HepG2 (cell line): ENCODE results near the gene IMMP1L. TPM values are rescaled to one million over a fixed set of nuclear protein-coding genes. Genes with fewer than 3 reads are reported as not detected.

ENCODE experiments used
- BORCS8-MEF2B ChIP-seq: sonication (generic); formaldehyde crosslinking; IDR thresholded peaks from 2 replicates; pipeline ENCODE4 v1.8.0; 2022; ENCODE audit warnings: mild to moderate bottlenecking, missing genetic modification reagents
- FOXM1 ChIP-seq: sonication (generic); formaldehyde crosslinking; IDR thresholded peaks from 2 replicates; pipeline ENCODE4 v1.5.0; 2020; ENCODE audit warnings: missing genetic modification reagents
- GLI4 ChIP-seq: sonication (generic); formaldehyde crosslinking; IDR thresholded peaks from 2 replicates; pipeline ENCODE4 v1.5.1; 2020; ENCODE audit warnings: missing genetic modification reagents, mild to moderate bottlenecking, moderate library complexity, borderline replicate concordance
- HNRNPLL ChIP-seq: fragments of 200-400 bp; formaldehyde crosslinking; IDR thresholded peaks from 2 replicates; pipeline ENCODE4 v1.6.1; 2017; ENCODE audit warnings: mild to moderate bottlenecking, low read depth, low read length; ENCODE audit not compliant: poor library complexity, severe bottlenecking
- JUN ChIP-seq: sonication (generic); formaldehyde crosslinking; IDR thresholded peaks from 2 replicates; pipeline ENCODE4 v1.4.0; 2020; ENCODE audit warnings: mild to moderate bottlenecking, missing genetic modification reagents
- MEF2D ChIP-seq: sonication (generic); formaldehyde crosslinking; IDR thresholded peaks from 2 replicates; pipeline ENCODE4 v1.5.1; 2020; ENCODE audit warnings: mild to moderate bottlenecking, missing genetic modification reagents
- MTF2 ChIP-seq: sonication (generic); formaldehyde crosslinking; IDR thresholded peaks from 2 replicates; pipeline ENCODE4 v1.5.0; 2020; ENCODE audit warnings: missing genetic modification reagents, borderline replicate concordance
- MXI1 ChIP-seq: IDR thresholded peaks from 3 replicates; pipeline ENCODE4 v1.6.1; 2012; ENCODE audit warnings: low read depth, low read length, inconsistent platforms, borderline replicate concordance
- NFE2 ChIP-seq: sonication (generic); formaldehyde crosslinking; IDR thresholded peaks from 2 replicates; pipeline ENCODE4 v1.4.0; 2020; ENCODE audit warnings: missing genetic modification reagents
- NFIC ChIP-seq: IDR thresholded peaks from 2 replicates; pipeline ENCODE4 v1.6.1; 2012; ENCODE audit warnings: mild to moderate bottlenecking, low read length, inconsistent platforms
- NR1H2 ChIP-seq: sonication (generic); formaldehyde crosslinking; IDR thresholded peaks from 2 replicates; pipeline ENCODE4 v1.8.1; 2022; ENCODE audit warnings: low read depth, missing genetic modification reagents, borderline replicate concordance
- POGZ ChIP-seq: sonication (generic); formaldehyde crosslinking; IDR thresholded peaks from 2 replicates; pipeline ENCODE4 v1.4.0; 2020; ENCODE audit warnings: mild to moderate bottlenecking, missing genetic modification reagents
- THYN1 ChIP-seq: sonication (generic); formaldehyde crosslinking; IDR thresholded peaks from 2 replicates; pipeline ENCODE4 v1.8.1; 2023; ENCODE audit warnings: low read depth, mild to moderate bottlenecking, moderate library complexity, missing genetic modification reagents, borderline replicate concordance
- ZNF12 ChIP-seq: sonication (generic); formaldehyde crosslinking; IDR thresholded peaks from 2 replicates; pipeline ENCODE4 v1.5.0; 2020; ENCODE audit warnings: missing genetic modification reagents
- ZNF160 ChIP-seq: sonication (generic); formaldehyde crosslinking; IDR thresholded peaks from 2 replicates; pipeline ENCODE4 v1.8.0; 2022; ENCODE audit warnings: mild to moderate bottlenecking, inconsistent platforms, missing genetic modification reagents
- ZNF260 ChIP-seq: sonication (generic); formaldehyde crosslinking; IDR thresholded peaks from 2 replicates; pipeline ENCODE4 v1.4.0; 2020; ENCODE audit warnings: missing genetic modification reagents, low read depth, mild to moderate bottlenecking, borderline replicate concordance
- ZNF331 ChIP-seq: sonication (generic); formaldehyde crosslinking; IDR thresholded peaks from 2 replicates; pipeline ENCODE4 v1.4.0; 2020; ENCODE audit warnings: missing genetic modification reagents
- ZNF446 ChIP-seq: sonication (generic); formaldehyde crosslinking; IDR thresholded peaks from 2 replicates; pipeline ENCODE4 v1.5.0; 2020; ENCODE audit warnings: mild to moderate bottlenecking, missing genetic modification reagents
- ZNF703 ChIP-seq: sonication (generic); formaldehyde crosslinking; IDR thresholded peaks from 2 replicates; pipeline ENCODE4 v1.5.1; 2020; ENCODE audit warnings: missing genetic modification reagents, mild to moderate bottlenecking, moderate library complexity, borderline replicate concordance
- polyA plus RNA-seq, 8 experiments: library from polyadenylated mRNA; depleted of rRNA in 3 of 8; stranded (reverse) in 7 of 8; unstranded in 1 of 8; fragments of >200 nt; fragmentation: Illumina TruSeq in 4 of 8; extraction: Trizol in 4 of 8; gene quantifications; 2 replicates each; pipeline versions ENCODE4 v1.2.1 to v1.2.3, GENCODE V29; 2011 to 2016; ENCODE audit warnings: low read depth in 4 of 8, missing spikeins in 1 of 8, mixed read lengths in 1 of 8; ENCODE audit not compliant: insufficient read depth in 1 of 8
- total RNA-seq, 5 experiments: library from RNA; depleted of rRNA; stranded (reverse); fragments of >200 nt; fragmentation: Illumina TruSeq; extraction: Trizol; gene quantifications; 2 replicates each; pipeline ENCODE4 v1.2.3, GENCODE V29; 2016; ENCODE audit warnings: low read depth in 1 of 5
- TF ChIP-seq, protein P1 (sequence below): sonication (generic); formaldehyde crosslinking; IDR thresholded peaks from 2 replicates; pipeline ENCODE4 v1.4.0; 2020; ENCODE audit warnings: mild to moderate bottlenecking, missing genetic modification reagents, borderline replicate concordance
- TF ChIP-seq, protein P2 (sequence below): IDR thresholded peaks from 2 replicates; pipeline ENCODE4 v1.6.1; 2016; ENCODE audit warnings: mild to moderate bottlenecking, missing biosample characterization, missing genetic modification reagents
- TF ChIP-seq, protein P3 (sequence below): sonication (generic); formaldehyde crosslinking; IDR thresholded peaks from 2 replicates; pipeline ENCODE4 v1.4.0; 2020; ENCODE audit warnings: missing genetic modification reagents

Gene IMMP1L
- total and polyA plus RNA-seq, 2 of the 13 experiments (the other 11 are each of a cell fraction or from before 2014, with no cell fraction given): 42.4 to 57.9 TPM

DNA sequence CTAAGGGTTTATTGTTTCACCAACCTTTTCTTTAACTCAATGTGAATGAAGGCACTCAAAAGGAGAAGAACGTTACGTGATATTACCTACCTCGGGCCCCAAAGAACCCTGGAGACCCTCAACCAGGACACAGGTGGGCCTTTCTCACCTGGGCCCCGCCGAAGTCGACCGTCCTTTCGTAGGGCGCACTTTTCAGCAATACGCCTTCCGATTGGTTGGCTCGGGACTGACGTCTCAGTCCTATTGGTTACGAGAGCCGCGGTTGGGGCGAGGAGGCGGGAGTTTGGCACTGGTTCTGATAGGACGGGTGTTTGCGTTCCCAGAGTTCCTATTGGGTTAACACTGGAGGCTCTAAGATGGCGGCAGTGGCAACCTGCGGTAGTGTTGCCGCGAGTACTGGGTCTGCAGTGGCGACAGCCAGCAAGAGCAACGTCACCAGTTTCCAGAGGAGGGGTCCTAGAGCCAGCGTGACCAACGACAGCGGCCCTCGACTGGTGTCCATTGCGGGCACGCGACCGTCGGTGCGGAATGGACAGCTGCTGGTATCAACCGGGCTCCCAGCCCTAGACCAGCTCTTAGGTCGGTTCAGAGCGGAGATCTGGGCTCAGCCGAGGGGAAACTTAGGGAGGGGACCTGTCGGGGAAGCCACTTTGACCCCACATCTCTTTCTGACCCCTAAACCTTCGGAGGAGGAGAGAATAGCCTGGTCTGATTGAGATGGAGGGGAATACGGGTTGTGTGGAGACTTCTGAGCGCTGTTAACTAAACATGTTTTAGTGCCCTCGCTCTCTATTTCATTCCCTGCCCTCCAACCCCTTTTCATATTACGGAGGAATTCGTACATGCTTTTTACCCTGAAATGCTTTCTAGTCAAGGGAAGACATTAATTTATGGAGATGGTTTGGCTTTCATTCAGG is at the start of gene IMMP1L, which contains the start of gene ELP4 (continued):
- TF ChIP-seq ZNF260: no peak
- TF ChIP-seq GLI4: no peak
- TF ChIP-seq HNRNPLL: peak; percentile 51
- no peak for TF ChIP-seq JUN (CRISPR knock-in tag)
- TF ChIP-seq, protein P1, sequence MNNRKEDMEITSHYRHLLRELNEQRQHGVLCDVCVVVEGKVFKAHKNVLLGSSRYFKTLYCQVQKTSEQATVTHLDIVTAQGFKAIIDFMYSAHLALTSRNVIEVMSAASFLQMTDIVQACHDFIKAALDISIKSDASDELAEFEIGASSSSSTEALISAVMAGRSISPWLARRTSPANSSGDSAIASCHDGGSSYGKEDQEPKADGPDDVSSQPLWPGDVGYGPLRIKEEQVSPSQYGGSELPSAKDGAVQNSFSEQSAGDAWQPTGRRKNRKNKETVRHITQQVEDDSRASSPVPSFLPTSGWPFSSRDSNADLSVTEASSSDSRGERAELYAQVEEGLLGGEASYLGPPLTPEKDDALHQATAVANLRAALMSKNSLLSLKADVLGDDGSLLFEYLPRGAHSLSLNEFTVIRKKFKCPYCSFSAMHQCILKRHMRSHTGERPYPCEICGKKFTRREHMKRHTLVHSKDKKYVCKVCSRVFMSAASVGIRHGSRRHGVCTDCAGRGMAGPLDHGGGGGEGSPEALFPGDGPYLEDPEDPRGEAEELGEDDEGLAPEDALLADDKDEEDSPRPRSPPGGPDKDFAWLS (CRISPR knock-in tag): no peak
- peak; percentile 98 for TF ChIP-seq POGZ (CRISPR knock-in tag)
- TF ChIP-seq NFE2: no peak
- 0 out of 2 replicates have a peak, but pooled peaks have one; percentile 56 for TF ChIP-seq ZNF703 (CRISPR knock-in tag)
- TF ChIP-seq, protein P2, sequence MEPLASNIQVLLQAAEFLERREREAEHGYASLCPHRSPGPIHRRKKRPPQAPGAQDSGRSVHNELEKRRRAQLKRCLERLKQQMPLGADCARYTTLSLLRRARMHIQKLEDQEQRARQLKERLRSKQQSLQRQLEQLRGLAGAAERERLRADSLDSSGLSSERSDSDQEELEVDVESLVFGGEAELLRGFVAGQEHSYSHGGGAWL (CRISPR knock-in tag): peak; percentile 60; the same call in 1 of the 2 replicates
- no peak for TF ChIP-seq THYN1
- peak; percentile 72 for TF ChIP-seq BORCS8-MEF2B
- no peak; the same call in 1 of the 2 replicates for TF ChIP-seq MEF2D
- TF ChIP-seq, protein P3, sequence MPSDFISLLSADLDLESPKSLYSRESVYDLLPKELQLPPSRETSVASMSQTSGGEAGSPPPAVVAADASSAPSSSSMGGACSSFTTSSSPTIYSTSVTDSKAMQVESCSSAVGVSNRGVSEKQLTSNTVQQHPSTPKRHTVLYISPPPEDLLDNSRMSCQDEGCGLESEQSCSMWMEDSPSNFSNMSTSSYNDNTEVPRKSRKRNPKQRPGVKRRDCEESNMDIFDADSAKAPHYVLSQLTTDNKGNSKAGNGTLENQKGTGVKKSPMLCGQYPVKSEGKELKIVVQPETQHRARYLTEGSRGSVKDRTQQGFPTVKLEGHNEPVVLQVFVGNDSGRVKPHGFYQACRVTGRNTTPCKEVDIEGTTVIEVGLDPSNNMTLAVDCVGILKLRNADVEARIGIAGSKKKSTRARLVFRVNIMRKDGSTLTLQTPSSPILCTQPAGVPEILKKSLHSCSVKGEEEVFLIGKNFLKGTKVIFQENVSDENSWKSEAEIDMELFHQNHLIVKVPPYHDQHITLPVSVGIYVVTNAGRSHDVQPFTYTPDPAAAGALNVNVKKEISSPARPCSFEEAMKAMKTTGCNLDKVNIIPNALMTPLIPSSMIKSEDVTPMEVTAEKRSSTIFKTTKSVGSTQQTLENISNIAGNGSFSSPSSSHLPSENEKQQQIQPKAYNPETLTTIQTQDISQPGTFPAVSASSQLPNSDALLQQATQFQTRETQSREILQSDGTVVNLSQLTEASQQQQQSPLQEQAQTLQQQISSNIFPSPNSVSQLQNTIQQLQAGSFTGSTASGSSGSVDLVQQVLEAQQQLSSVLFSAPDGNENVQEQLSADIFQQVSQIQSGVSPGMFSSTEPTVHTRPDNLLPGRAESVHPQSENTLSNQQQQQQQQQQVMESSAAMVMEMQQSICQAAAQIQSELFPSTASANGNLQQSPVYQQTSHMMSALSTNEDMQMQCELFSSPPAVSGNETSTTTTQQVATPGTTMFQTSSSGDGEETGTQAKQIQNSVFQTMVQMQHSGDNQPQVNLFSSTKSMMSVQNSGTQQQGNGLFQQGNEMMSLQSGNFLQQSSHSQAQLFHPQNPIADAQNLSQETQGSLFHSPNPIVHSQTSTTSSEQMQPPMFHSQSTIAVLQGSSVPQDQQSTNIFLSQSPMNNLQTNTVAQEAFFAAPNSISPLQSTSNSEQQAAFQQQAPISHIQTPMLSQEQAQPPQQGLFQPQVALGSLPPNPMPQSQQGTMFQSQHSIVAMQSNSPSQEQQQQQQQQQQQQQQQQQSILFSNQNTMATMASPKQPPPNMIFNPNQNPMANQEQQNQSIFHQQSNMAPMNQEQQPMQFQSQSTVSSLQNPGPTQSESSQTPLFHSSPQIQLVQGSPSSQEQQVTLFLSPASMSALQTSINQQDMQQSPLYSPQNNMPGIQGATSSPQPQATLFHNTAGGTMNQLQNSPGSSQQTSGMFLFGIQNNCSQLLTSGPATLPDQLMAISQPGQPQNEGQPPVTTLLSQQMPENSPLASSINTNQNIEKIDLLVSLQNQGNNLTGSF (CRISPR knock-in tag): no peak
- TF ChIP-seq NR1H2 (CRISPR knock-in tag): no peak; the same call in 1 of the 2 replicates
- TF ChIP-seq FOXM1 (CRISPR knock-in tag): no peak
- TF ChIP-seq ZNF12: no peak
- peak; percentile 51; the same call in 1 of the 3 replicates for TF ChIP-seq MXI1
- 0 out of 2 replicates have a peak, but pooled peaks have one; percentile 66 for TF ChIP-seq MTF2
- no peak for TF ChIP-seq ZNF331
- peak; percentile 52; the same call in 1 of the 2 replicates for TF ChIP-seq NFIC
- TF ChIP-seq ZNF160 (CRISPR knock-in tag): no peak; the same call in 1 of the 2 replicates
- no peak for TF ChIP-seq ZNF446
